C4-2B (cell line): ENCODE measurements around the gene GRK5.

Experiments
- H3K27ac ChIP-seq: fragments of 450-650 bp; 2 replicates; pipeline ENCODE4 v1.5.1; 2017
- ZFX ChIP-seq: fragments of 450-650 bp; IDR thresholded peaks from 2 replicates; pipeline ENCODE4 v1.6.1; 2017
- TF ChIP-seq, protein P1 (sequence below): fragments of 450-650 bp; conservative IDR thresholded peaks from 2 replicates; pipeline ENCODE4 v1.5.1; 2017; ENCODE audit warnings: mild to moderate bottlenecking

The GRK5 gene

DNA sequence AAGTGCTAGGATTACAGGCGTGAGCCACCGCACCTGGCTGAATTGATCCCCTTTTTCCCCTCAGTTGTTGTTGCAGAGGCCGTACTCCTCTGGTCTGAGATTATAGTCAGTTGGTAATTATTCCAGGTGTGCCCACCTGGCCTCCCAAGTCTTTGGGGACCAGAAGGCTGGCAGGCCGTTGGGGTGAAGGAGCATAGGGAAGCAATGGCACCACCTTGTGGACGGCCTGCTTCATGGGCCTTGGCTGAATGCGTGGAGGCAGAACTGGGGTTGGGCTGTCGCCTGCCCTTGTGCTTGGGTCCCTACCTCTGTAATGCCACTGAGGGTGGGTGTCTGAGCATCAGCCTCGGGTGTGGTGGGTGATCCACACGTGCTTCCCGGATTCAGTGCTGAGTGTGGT is 209.5 kb downstream of the GRK5 start:
- TF ChIP-seq, protein P1, sequence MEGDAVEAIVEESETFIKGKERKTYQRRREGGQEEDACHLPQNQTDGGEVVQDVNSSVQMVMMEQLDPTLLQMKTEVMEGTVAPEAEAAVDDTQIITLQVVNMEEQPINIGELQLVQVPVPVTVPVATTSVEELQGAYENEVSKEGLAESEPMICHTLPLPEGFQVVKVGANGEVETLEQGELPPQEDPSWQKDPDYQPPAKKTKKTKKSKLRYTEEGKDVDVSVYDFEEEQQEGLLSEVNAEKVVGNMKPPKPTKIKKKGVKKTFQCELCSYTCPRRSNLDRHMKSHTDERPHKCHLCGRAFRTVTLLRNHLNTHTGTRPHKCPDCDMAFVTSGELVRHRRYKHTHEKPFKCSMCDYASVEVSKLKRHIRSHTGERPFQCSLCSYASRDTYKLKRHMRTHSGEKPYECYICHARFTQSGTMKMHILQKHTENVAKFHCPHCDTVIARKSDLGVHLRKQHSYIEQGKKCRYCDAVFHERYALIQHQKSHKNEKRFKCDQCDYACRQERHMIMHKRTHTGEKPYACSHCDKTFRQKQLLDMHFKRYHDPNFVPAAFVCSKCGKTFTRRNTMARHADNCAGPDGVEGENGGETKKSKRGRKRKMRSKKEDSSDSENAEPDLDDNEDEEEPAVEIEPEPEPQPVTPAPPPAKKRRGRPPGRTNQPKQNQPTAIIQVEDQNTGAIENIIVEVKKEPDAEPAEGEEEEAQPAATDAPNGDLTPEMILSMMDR, result peak; percentile 82
- no peak for TF ChIP-seq ZFX
- H3K27ac ChIP-seq, result no peak overlapping the region

DNA sequence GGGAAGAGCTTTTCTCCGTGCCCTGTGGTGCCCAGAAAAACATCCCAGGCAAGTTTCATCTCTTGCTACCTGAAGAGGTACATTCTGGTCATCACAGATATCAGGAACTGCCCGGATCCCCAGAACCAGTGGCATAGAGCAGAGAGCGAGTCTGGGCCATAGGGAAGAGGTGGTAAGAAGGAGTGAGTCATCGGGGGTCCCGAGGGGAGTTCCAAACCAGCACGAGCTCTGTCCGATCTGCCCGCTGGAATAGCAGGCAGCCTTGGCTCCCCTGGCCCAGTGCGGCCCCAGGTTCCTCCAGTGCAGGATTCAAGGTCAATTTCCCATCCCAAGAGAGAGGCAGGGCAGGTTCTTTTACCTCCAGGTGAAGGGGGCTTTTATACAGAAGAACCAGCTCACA is 210.5 kb downstream of the GRK5 start:
- no peak for TF ChIP-seq ZFX
- TF ChIP-seq, protein P1, result no peak
- H3K27ac ChIP-seq, result no peak overlapping the region

DNA sequence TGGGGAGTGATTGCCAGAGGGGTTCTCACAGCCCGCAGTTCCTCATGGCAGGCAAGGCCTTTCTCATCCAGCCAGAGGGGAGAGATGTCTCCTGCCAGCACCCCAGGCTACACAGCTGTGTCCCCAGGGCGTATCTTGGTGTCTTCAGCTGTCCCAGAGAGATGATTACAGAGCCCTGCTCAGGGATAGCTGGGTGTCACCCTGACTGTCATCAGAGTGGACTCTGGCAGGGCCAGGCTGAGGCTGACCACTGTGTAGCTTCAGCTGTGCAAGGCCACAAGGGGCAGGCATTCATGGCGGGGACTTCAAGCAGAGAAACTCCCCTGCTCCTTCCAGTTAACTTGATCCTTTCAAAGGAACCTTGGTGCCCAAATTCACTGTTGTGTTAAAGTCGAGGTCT is 211.0 kb downstream of the GRK5 start:
- no peak overlapping the region for H3K27ac ChIP-seq
- TF ChIP-seq, protein P1, result no peak
- TF ChIP-seq ZFX, result no peak

DNA sequence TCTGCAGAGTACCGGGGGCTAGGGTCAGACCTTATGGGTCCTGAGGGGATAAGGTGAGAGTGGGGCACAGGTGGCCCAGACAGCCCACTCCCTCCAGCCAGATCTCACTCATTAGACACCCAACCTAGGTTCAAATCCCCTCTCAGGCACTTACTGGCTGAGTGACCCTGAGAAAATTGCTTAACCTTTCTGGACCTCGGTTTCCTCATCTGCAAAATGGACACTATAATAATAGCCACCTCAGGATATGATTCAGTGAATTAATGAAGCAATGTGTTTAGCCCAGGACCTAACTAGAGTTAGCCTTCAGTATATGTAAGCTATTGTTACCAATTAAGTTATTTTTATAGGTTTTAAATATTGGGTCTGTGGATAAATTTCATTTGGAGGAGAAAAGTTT is 212.6 kb downstream of the GRK5 start:
- TF ChIP-seq, protein P1, result no peak
- TF ChIP-seq ZFX, result no peak
- H3K27ac ChIP-seq, result no peak overlapping the region

DNA sequence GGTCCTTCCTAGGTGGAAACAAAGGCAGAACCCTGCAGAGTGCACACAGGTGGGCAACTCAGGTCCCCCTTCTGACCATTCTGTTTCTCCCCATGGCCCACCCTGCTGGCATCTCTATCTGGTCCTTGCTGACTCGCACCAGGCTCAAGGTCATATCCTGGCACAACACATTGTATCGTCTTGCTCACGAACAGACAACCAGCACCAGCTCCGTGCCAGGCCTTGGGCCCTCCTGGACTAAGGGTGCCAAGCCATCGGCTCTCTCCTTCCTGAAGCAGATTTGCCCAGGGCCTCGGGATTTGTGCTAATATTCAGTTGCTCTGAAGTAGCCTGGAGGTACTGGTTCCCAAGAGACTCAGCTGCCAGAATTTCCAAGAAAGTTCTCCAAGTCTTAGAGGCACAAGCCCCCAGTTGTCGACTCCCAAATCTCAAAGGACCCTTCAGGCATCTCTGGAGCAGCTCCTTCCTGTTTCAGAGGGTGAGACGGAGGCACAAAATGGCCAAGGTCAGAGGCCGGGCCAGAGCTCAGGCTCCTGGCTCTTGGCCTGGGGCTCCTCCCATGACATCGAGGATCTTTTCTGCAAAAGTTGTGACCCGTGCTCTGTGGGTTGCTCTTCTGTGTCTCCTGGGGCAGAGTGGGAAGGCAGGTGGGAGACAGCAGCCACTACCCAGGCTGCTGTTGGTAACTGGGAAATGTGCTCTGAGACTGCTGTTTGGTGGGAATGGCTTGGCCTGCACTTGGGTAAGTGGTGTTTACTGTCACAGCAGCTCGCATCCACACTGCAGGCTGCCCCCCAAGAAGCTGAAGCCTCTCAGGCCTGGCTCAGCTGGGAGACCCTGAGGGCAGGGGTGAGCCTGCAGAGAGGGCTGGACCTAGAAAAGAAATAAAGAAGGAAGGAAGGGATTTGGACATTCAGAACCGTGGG is 213.8 kb downstream of the GRK5 start:
- no peak for TF ChIP-seq ZFX
- TF ChIP-seq, protein P1, result no peak
- H3K27ac ChIP-seq, result no peak overlapping the region

DNA sequence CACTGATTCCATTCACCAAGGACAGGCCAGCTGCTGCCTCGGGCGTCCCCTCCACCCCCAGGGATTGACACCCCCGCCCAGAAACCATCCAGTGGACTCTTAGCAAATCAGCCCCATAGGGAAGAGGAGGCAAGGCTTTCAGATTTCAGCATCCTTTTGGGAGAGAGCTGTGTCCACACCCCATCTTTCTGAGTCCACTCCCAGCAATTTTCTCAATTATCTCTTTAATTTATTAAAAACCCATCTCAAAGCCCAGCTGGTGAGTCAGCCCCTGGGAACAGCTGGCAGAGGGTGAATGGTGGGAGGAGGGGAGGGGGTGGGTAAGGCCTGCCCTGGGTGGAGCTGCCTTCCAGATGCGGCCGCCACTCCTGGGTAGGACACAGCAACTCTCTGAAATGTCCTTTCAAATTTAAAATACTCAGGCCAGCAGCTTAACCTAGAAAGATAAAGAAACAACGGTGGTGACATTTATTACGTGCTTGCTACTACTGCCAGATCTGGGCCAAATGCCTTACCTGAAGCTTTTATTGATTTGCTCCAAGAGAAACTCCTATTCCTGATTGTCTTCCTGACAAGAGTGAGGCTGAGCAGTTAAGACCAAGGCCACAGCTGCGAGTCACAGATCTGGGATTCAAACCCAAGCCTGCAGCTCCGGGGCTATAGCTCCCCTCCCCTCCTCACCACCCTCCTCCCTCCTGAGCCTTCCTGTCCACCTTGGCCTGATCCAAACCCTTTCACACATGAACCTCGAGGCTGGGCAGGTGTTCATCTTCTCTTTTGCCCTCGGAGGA is 214.7 kb downstream of the GRK5 start:
- no peak overlapping the region for H3K27ac ChIP-seq
- TF ChIP-seq, protein P1, result no peak
- no peak for TF ChIP-seq ZFX
